8988T (cell line): ENCODE results near the gene RAP2A.

Experiments
- DNase-seq: peaks from one replicate; pipeline ENCODE4 v3.0.0; 2011

RAP2A gene

GRCh38 chr13:97422118-97423054, 11.6 kb upstream of the RAP2A start:
- no peak for DNase-seq

GRCh38 chr13:97423300-97424045, 10.5 kb upstream of the RAP2A start:
- DNase-seq: no peak

GRCh38 chr13:97425590-97425989, 8.4 kb upstream of the RAP2A start:
- DNase-seq: no peak

DNA sequence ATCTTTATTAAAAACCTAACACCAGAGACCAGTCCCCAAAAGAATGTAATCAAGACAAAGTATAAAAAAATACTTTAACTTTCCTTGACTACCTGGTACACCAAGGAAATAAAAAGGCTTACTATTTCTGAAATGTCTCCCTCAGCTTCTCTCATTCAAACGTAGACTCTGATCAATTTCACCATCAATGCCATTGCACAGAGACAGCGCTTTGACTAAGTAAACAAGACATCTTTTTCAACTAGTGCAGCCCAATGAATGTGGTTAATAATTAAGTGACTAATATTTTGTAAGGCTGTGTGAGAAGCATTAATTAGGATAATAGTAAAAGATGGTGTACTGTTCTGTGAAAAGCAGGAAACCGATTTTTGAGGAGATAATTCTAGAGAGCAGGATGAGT, 7.3 kb upstream of the RAP2A start:
- no peak for DNase-seq

DNA sequence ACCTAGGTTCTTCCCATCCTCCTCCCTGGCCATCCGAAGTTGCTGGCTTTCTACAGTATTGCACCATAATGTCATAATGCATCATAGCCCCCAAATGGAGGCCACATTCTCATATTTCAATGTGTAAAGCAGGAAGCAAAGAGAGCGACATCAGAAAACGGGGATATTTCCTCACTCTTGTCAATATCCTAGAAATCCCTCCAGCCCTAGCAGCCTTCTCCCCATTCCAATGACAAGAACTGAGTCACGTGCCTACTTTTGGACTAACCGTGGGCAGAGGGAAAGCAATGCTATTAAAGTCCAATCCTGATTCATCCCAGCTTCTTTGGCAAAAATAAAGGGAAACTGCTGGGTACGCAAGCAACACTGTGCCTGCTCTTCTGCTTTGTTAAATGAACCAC, 4.3 kb upstream of the RAP2A start:
- DNase-seq: no peak

DNA sequence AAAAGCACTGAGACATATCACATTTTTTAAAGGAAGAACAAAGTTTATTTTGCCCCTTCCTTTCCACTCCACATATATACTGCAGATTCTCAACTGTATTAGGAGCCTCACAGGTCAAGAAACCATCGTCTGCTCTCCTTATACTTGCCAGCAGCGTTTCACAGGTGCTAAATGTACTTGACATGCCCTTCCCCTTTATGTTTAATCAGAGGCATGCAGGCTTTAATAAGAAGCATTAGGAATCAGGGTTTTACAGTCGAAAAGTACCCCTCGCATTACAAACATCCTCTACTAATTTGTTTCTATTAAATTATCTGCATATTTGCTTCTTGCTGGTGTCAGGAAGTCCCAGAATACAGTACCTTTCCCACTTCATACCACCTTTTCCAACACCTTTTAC, 3.7 kb upstream of the RAP2A start:
- DNase-seq: no peak

- DNase-seq: no peak
These were observed 2.7 kb upstream of the RAP2A start for GRCh38 chr13:97431171-97431764.

DNA sequence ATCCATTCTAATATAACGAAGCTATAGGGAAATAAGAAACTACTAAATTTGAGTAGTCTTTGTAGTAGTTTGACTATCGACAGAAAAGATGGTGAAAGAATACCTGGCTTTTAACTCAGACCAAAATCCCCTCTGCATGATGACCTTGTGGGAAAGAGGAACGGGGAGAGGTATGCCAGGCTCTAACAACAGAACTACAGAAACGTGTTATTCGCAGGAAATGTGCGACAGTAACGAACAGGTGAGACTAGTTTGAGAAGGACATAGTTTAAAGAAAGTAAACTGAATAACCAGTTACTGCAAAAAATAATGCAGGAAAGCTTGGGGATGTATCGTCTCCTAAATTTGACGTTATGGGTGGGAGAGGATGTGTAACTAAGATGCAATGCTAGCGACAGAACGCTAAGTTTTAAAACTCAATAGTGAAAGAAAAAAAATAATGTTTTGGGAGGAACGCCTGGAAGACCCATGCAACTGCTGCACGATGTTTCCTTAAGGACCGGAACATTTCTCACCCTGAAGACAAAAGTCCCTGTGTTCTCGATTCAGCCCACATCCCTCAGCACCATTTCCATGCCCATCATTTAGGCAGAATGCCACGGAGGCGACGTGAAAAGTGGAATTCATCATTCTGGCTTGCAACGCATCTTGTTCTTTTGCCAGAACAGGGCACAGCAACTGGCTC, 1.6 kb upstream of the RAP2A start:
- no peak for DNase-seq

DNA sequence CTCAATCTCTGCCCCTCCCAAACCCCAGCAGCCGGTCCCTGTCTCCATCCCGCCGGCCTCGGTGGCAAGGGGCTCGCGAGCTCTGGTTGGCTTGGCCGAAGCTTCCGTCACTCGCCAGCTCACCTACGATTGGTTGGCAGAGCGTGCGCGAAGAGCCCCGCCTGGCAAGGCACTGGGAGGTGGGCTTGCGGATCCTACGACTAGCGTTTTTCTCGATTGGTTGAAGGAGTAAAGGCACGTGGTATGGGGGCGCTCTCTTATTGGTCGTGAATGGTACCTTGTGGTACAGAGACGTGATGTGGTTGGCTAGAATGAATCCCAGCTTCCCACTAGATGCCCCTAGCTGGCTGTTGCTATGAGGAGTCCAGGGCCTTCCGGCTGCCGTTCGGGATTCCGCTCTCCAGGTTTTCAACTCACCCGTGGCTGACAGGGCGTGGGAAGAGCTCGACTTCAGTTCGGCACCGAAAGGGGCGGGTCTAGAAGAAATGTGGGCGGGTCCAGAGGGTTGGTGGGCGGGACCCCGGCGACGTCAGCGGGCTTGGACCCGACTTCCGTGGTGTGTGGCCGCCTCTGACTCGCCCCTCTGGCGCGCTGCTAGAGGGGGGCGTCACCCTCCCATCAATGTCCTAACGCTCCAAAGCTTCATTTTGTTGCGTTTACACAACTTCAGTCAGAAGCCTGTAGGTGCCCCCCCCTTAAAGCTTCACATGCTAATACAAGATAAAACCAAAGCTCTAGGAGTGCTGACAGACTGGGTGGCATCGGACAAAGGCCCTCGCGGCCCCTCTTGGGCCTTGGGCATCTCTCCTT, 847 bp upstream of the RAP2A start:
- peak; percentile 33 for DNase-seq

- no peak for DNase-seq
These were observed 630 bp downstream of the RAP2A start for GRCh38 chr13:97434397-97435201.

- DNase-seq: no peak
These were observed 1.4 kb downstream of the RAP2A start for GRCh38 chr13:97435323-97435722.

DNA sequence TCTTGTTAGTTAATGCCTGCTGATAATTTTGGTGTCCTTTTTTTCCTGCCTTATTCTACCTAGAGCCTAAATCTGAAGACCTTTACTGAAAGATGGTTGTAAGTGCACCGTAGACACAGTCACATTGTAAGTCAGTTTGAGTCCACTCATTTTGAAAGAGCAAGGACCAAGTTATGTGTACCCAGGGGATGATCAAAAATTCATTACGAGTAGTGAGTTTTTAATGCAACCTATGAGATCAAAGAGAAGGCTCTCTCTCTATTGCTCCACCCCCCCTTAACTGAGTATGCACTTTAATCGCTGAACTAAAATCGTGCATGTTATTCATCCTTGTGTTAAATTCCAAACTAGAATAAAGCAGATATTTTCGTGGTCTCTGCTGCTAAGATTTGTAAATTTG, 1.8 kb downstream of the RAP2A start:
- no peak for DNase-seq

DNA sequence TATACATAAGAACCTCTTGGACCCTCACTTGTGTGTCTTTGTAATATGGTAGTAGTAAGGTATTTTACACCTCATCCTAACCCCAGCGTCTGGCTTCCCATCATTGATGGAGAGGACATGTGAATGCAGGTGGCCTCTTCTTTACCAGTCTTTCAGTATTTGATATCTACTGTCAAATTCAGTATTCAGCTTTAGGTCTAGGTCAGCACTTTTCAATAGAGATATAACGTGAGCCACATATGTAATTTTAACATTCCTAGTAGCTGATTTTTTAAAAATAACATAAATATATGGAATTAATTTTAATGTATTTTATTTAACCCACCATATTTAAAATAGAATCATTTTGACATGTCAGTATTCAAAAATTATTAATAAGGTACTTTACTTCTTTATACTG, 2.9 kb downstream of the RAP2A start:
- DNase-seq: no peak

- no peak for DNase-seq
These were observed 3.8 kb downstream of the RAP2A start for GRCh38 chr13:97437729-97438128.

DNA sequence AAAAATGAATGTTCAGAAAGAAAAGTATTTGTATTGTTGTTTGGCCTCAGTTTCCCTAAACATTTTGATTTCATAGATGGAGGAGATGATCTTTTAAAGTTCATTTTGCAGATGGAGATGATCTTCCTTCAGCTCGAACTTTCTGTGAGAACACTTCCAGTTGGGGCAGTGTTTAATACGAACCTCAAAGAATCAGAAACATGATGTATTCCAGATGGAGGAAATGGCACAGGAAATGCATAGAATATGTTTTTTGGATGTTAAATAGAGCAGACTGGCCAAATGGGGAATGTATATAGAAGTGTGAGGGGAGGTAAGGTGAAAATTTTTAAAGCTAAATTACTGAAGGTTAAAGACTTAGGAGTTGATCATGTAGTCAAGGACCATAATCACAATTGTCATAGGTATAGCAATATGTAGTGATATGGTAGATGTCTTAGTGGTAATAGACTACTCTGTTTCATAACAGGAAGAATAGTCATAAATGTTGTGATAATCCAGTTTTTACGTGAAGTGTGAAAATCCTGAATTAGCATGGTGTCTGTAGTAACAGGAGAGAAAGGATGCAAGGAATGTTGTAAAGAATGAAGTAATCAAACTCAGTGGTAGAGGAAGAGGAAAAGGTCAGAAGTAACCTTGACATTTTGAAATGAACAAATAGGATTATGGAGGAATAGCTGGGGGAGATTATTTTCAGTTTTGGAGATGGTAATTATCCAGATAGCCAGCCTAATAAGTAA, 5.1 kb downstream of the RAP2A start:
- DNase-seq: no peak

DNA sequence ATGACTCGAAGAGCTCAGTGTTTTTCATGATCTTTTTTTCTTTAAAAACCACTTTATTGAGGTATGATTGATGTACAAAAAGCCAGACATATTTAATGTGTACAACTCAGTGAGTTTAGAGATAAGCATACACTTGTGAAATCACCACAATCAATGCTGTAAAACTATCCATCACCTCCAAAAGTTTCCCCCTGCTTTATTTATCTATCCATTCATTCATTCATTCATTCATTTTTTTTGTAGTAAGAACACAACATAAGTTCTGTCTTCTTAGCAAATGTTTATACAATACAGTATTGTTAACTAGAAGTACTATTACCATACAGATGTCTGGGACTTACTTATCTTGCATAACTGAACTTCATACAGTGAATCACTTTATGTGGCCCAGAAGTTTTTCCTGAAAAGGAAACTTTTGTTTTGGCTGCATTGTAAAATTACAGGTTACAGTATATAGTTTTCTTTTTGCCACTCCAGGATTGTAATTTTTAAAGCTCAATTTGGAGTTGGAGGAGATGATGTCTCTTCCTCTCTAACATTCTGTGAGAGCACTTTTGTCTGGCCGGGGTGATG, 6.7 kb downstream of the RAP2A start:
- DNase-seq: no peak

- DNase-seq: no peak
These were observed 7.4 kb downstream of the RAP2A start for GRCh38 chr13:97441368-97441767.

GRCh38 chr13:97445522-97446187, 11.7 kb downstream of the RAP2A start:
- no peak for DNase-seq

- no peak for DNase-seq
These were observed 12.5 kb downstream of the RAP2A start for GRCh38 chr13:97446448-97446847.
